ENCODE measurements around the gene ADAD2.

GRCh38 chr16:84239909-84240308 is 49.0 kb downstream of the ADAD2 start, which contains the start of gene KCNG4:
- no peak for TF ChIP-seq ZFX (IDR thresholded peaks at IDR 0.05)
- TF ChIP-seq CTCF (conservative IDR thresholded peaks at IDR 0.05) = no peak

Data from C4-2B (cell line).